ENCODE measurements around the gene PER2. TPM values are rescaled to one million over a fixed set of nuclear protein-coding genes. Genes with fewer than 3 reads are reported as not detected.

Gene PER2
- total RNA-seq, 1 experiment from 2014 or later = 6.6 TPM

DNA sequence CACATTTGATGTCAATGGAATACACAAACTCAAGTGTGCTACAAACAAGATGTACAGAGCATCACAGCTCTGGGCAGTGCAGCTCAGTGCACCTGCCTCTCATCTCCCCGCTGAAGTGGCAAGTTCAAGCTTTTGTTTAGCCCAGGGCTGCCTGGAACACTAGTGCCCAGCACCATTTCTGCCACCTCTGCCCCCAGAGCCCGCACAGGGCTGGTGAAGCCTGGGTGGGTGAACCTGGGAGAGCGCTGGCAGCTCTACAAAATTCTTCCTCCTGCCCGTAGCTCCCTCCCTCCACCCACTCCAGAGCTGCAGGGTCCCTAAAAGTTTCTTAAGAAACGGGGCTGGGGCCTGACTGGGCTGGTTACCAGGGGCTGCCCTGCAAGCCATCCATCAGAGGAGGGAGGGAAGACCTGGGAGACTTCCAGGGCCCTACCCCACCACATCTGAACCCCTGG, 50.1 kb downstream of the PER2 start:
- Mint-ChIP-seq H3K27ac (no peak overlapping the region), H3K9me3 (peaks cover 8% of the 10 kb centered on the region), H3K27me3 (ENCODE audit: low read depth) (peaks cover 66% of the 10 kb centered on the region), H3K36me3 (peaks cover 5% of the 10 kb centered on the region), H3K4me3 (peak overlapping the region; percentile 49), H3K4me1 (peaks cover 14% of the 10 kb centered on the region)
- DNase-seq (ENCODE audit: low spot score) (no peak), ATAC-seq (no peak)
- POLR2A ChIA-PET = interaction anchor here (0.6 kb wide), 1 partner anchor 59 kb away, joined by 3 read pairs; no protein-coding TSS in a partner anchor
- CTCF ChIA-PET = interaction anchor here (1.0 to 3.3 kb wide), 3 partner anchors 25 to 99 kb away, joined by 3 to 21 read pairs (median 3); no protein-coding TSS in a partner anchor
- TF ChIP-seq TEAD4 (CRISPR knock-in tag; IDR thresholded peaks at IDR 0.05) (no peak), ZNF317 (CRISPR knock-in tag; IDR thresholded peaks at IDR 0.05; ENCODE audit: borderline replicate concordance, low read depth) (no peak), EMX1 (CRISPR knock-in tag; IDR thresholded peaks at IDR 0.05) (no peak)
- TF ChIP-seq, protein P1, sequence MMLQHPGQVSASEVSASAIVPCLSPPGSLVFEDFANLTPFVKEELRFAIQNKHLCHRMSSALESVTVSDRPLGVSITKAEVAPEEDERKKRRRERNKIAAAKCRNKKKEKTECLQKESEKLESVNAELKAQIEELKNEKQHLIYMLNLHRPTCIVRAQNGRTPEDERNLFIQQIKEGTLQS (CRISPR knock-in tag; conservative IDR thresholded peaks at IDR 0.05) = no peak
- TF ChIP-seq, protein P2, sequence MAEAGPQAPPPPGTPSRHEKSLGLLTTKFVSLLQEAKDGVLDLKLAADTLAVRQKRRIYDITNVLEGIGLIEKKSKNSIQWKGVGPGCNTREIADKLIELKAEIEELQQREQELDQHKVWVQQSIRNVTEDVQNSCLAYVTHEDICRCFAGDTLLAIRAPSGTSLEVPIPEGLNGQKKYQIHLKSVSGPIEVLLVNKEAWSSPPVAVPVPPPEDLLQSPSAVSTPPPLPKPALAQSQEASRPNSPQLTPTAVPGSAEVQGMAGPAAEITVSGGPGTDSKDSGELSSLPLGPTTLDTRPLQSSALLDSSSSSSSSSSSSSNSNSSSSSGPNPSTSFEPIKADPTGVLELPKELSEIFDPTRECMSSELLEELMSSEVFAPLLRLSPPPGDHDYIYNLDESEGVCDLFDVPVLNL (CRISPR knock-in tag; IDR thresholded peaks at IDR 0.05; ENCODE audit: borderline replicate concordance, low read depth) = no peak

DNA sequence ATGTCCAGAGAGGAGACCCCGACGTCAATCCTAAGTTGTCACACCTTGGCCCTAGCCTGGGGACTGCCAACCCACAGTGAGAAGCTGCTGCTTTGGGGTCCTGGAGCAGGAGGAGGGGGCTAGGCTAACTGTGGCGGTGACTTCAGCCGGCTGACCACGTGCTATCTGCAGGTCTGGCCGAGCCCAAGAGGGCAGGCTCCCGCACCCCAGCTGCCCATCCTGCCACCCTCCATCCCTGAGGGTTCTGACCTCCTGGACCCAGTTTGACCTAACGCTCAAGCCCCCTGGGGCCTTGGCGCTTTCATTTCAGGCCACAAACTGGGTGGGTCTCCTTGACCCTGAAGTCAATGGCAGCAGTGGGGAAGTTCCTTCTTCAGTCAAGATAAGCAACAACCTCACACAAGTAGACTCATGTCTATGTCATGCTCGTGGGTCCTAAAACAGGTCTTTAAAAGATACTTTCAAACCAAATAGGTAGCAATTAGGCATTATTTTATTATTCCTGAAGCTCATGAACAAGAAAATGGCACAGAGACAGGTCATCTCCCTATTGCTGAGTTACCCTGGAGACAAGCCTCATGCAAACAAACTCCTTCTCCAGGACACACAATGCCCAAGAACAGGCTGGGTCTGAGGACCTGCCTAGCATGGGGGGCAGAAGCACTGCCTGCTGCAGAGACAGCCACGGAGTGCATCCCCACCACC, 50.8 kb downstream of the PER2 start:
- Mint-ChIP-seq H3K4me1 (peaks cover 10% of the 10 kb centered on the region), H3K36me3 (peaks cover 5% of the 10 kb centered on the region), H3K9me3 (peaks cover 9% of the 10 kb centered on the region), H3K27ac (no peak overlapping the region), H3K27me3 (ENCODE audit: low read depth) (peaks cover 73% of the 10 kb centered on the region), H3K4me3 (peak overlapping the region; percentile 49)
- TF ChIP-seq, protein P3, sequence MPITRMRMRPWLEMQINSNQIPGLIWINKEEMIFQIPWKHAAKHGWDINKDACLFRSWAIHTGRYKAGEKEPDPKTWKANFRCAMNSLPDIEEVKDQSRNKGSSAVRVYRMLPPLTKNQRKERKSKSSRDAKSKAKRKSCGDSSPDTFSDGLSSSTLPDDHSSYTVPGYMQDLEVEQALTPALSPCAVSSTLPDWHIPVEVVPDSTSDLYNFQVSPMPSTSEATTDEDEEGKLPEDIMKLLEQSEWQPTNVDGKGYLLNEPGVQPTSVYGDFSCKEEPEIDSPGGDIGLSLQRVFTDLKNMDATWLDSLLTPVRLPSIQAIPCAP (CRISPR knock-in tag; IDR thresholded peaks at IDR 0.05) = no peak
- TF ChIP-seq, protein P1 (CRISPR knock-in tag; conservative IDR thresholded peaks at IDR 0.05) = no peak
- no peak for TF ChIP-seq EMX1 (CRISPR knock-in tag; IDR thresholded peaks at IDR 0.05)
- DNase-seq (ENCODE audit: low spot score) = no peak
- POLR2A ChIA-PET = no interaction called here
- CTCF ChIA-PET = interaction anchor here (1.1 kb wide), 1 partner anchor 78 kb away, joined by 3 read pairs; no protein-coding TSS in a partner anchor
- ATAC-seq = no peak

DNA sequence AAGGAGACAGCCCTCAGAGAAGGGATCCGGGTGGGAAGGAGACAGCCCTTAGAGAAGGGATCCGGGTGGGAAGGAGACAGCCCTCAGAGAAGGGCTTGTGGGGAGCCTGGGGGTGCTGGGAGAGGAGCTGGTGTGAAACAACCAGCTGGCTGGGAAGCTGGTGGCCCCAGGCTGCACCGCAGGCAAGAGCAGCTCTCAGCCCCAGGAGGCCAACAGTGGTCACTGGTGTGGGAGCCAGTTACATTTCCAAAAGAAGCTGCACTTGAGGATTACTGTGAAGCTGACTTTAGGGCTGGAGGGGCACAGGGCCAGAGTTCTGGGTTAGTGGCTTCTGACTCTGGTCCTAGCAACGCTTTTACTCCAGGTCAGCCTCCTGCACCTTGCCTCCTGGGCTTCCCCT, 51.8 kb downstream of the PER2 start:
- DNase-seq (ENCODE audit: low spot score) = no peak
- Mint-ChIP-seq H3K4me1 (peaks cover under 1% of the 10 kb centered on the region), H3K27ac (no peak overlapping the region), H3K27me3 (ENCODE audit: low read depth) (peaks cover 73% of the 10 kb centered on the region), H3K4me3 (no peak overlapping the region), H3K9me3 (peaks cover 9% of the 10 kb centered on the region), H3K36me3 (peaks cover 5% of the 10 kb centered on the region)
- no peak for ATAC-seq
- ChIA-PET CTCF (interaction anchor here (0.9 kb wide), 1 partner anchor 27 kb away, joined by 4 read pairs; no protein-coding TSS in a partner anchor), POLR2A (no interaction called here)
- TF ChIP-seq JUN (CRISPR knock-in tag; IDR thresholded peaks at IDR 0.05) (no peak), ZNF219 (CRISPR knock-in tag; IDR thresholded peaks at IDR 0.05; ENCODE audit: borderline replicate concordance) (no peak)
- TF ChIP-seq, protein P4, sequence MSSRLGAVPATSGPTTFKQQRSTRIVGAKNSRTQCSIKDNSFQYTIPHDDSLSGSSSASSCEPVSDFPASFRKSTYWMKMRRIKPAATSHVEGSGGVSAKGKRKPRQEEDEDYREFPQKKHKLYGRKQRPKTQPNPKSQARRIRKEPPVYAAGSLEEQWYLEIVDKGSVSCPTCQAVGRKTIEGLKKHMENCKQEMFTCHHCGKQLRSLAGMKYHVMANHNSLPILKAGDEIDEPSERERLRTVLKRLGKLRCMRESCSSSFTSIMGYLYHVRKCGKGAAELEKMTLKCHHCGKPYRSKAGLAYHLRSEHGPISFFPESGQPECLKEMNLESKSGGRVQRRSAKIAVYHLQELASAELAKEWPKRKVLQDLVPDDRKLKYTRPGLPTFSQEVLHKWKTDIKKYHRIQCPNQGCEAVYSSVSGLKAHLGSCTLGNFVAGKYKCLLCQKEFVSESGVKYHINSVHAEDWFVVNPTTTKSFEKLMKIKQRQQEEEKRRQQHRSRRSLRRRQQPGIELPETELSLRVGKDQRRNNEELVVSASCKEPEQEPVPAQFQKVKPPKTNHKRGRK (CRISPR knock-in tag; IDR thresholded peaks at IDR 0.05; ENCODE audit: borderline replicate concordance) = no peak
- TF ChIP-seq, protein P5, sequence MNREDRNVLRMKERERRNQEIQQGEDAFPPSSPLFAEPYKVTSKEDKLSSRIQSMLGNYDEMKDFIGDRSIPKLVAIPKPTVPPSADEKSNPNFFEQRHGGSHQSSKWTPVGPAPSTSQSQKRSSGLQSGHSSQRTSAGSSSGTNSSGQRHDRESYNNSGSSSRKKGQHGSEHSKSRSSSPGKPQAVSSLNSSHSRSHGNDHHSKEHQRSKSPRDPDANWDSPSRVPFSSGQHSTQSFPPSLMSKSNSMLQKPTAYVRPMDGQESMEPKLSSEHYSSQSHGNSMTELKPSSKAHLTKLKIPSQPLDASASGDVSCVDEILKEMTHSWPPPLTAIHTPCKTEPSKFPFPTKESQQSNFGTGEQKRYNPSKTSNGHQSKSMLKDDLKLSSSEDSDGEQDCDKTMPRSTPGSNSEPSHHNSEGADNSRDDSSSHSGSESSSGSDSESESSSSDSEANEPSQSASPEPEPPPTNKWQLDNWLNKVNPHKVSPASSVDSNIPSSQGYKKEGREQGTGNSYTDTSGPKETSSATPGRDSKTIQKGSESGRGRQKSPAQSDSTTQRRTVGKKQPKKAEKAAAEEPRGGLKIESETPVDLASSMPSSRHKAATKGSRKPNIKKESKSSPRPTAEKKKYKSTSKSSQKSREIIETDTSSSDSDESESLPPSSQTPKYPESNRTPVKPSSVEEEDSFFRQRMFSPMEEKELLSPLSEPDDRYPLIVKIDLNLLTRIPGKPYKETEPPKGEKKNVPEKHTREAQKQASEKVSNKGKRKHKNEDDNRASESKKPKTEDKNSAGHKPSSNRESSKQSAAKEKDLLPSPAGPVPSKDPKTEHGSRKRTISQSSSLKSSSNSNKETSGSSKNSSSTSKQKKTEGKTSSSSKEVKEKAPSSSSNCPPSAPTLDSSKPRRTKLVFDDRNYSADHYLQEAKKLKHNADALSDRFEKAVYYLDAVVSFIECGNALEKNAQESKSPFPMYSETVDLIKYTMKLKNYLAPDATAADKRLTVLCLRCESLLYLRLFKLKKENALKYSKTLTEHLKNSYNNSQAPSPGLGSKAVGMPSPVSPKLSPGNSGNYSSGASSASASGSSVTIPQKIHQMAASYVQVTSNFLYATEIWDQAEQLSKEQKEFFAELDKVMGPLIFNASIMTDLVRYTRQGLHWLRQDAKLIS (CRISPR knock-in tag; IDR thresholded peaks at IDR 0.05; ENCODE audit: borderline replicate concordance) = no peak
- TF ChIP-seq, protein P6, sequence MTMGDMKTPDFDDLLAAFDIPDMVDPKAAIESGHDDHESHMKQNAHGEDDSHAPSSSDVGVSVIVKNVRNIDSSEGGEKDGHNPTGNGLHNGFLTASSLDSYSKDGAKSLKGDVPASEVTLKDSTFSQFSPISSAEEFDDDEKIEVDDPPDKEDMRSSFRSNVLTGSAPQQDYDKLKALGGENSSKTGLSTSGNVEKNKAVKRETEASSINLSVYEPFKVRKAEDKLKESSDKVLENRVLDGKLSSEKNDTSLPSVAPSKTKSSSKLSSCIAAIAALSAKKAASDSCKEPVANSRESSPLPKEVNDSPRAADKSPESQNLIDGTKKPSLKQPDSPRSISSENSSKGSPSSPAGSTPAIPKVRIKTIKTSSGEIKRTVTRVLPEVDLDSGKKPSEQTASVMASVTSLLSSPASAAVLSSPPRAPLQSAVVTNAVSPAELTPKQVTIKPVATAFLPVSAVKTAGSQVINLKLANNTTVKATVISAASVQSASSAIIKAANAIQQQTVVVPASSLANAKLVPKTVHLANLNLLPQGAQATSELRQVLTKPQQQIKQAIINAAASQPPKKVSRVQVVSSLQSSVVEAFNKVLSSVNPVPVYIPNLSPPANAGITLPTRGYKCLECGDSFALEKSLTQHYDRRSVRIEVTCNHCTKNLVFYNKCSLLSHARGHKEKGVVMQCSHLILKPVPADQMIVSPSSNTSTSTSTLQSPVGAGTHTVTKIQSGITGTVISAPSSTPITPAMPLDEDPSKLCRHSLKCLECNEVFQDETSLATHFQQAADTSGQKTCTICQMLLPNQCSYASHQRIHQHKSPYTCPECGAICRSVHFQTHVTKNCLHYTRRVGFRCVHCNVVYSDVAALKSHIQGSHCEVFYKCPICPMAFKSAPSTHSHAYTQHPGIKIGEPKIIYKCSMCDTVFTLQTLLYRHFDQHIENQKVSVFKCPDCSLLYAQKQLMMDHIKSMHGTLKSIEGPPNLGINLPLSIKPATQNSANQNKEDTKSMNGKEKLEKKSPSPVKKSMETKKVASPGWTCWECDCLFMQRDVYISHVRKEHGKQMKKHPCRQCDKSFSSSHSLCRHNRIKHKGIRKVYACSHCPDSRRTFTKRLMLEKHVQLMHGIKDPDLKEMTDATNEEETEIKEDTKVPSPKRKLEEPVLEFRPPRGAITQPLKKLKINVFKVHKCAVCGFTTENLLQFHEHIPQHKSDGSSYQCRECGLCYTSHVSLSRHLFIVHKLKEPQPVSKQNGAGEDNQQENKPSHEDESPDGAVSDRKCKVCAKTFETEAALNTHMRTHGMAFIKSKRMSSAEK (CRISPR knock-in tag; IDR thresholded peaks at IDR 0.05; ENCODE audit: borderline replicate concordance) = no peak
- TF ChIP-seq, protein P7, sequence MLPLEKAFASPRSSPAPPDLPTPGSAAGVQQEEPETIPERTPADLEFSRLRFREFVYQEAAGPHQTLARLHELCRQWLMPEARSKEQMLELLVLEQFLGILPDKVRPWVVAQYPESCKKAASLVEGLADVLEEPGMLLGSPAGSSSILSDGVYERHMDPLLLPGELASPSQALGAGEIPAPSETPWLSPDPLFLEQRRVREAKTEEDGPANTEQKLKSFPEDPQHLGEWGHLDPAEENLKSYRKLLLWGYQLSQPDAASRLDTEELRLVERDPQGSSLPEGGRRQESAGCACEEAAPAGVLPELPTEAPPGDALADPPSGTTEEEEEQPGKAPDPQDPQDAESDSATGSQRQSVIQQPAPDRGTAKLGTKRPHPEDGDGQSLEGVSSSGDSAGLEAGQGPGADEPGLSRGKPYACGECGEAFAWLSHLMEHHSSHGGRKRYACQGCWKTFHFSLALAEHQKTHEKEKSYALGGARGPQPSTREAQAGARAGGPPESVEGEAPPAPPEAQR (CRISPR knock-in tag; IDR thresholded peaks at IDR 0.05) = no peak
- TF ChIP-seq, protein P8, sequence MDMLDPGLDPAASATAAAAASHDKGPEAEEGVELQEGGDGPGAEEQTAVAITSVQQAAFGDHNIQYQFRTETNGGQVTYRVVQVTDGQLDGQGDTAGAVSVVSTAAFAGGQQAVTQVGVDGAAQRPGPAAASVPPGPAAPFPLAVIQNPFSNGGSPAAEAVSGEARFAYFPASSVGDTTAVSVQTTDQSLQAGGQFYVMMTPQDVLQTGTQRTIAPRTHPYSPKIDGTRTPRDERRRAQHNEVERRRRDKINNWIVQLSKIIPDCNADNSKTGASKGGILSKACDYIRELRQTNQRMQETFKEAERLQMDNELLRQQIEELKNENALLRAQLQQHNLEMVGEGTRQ (CRISPR knock-in tag; IDR thresholded peaks at IDR 0.05) = no peak
